ENCODE results near the gene SLC22A7.

DNA sequence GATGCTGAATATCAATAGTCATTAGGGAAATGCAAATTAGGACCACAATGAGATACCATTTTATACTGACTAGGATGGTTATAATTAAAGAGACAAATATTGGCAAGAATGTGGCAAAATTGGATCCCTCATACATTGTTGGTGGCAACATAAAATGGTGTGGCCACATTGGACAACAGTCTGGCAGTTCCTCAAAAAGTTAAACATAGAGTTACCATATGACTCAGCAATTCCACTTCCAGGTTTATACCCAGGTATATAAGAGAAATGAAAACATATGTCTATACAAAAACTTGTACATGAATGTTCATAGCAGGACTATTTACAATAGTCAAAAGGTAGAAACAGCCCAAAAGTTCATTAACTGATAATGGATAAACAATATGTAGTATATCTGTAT lies 12.6 kb downstream of the SLC22A7 start:
- TF ChIP-seq CTCF (IDR thresholded peaks at IDR 0.05), result no peak
- TF ChIP-seq POLR2A (IDR thresholded peaks at IDR 0.05), result no peak
- TF ChIP-seq POLR2AphosphoS5 (IDR thresholded peaks at IDR 0.05; ENCODE audit: insufficient read depth in 1 of 2, low read depth in 1 of 2), result no peak
